GM18498 (cell line): ENCODE data around the gene TAX1BP1.
"Not testable (repeated sequence)": the region's sequence is repeated elsewhere in the genome, so short reads cannot be mapped to it uniquely, and the experiment has no call there.

Experiments
- ATAC-seq: cut with Tn5 transposase; IDR thresholded peaks from one replicate; pipeline ENCODE4 v1.9.1; 2021; ENCODE audit warnings: mild to moderate bottlenecking, moderate library complexity; ENCODE audit not compliant: unreplicated experiment

The TAX1BP1 gene

DNA sequence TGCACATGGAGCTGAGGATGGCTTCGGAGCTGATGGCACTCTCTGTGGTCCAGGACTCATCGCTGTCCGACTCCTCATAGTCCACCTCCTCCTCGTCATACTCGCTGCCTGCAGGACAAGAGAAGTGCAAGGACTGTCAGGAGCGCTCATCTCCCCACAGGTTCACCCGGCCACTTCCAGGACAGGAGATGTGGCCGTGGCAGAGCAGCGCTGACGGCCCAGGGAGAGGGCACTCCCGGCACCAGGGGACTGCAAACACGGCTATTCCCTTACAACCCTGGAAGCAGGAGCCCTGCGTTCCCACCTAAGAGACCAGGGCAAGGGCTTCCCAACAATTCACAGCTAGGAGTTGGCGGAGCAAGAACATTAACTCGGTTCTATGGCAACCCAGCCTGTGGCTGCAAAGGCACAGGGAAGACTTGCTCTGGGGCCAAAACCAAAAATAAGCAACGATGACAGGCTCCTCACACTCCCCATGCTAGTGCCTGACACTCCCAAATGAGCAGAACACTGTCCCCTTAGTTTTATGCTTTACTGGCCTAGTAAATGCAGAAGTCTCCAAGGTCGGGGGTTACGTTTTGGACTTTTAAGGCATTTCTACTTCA lies 100.9 kb downstream of the TAX1BP1 start:
- ATAC-seq = no peak

- ATAC-seq = no peak
Measured at GRCh38 chr7:27842094-27842692, 102.2 kb downstream of the TAX1BP1 start.

DNA sequence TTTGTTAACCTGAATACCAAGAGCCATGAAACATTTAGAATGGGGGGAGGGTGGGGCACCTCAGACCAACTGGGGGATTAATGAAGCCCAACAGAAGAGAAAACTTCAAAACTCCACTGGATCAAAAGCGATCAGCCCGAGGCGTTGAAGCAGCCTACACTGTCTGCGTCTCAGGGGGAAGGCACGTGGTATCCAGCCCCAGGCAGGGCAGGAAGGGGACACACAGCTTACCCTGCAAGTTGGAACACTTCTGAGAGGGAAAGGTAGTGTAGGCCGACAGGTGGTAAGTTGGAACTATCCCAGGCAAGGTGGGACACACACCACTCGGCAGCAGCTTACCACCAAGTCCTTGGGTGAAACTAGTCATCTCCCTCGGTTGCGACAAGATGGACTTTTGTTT lies 102.9 kb downstream of the TAX1BP1 start:
- no peak for ATAC-seq

- no peak for ATAC-seq
Measured at GRCh38 chr7:27843584-27844305, 103.8 kb downstream of the TAX1BP1 start.

DNA sequence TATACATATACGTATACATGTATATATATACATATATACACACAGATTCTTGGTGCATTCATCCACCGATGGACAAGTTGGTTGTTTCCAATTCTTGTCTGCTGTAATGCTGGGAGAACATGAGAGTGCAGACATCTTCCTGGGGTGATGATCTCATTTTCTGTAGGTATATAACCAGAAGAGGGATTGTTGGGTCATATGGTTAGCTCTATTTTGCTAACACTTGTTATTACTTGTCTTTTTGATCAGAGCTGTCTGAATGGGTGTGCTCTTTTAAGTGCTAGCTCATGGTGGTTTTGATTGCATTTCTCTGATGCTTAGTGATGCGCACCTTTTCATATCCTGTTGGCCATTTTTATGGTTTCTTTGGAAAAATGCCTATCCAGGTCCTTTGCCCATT lies 106.4 kb downstream of the TAX1BP1 start:
- ATAC-seq = no peak

- ATAC-seq = no peak
Measured at GRCh38 chr7:27850531-27850930, 110.6 kb downstream of the TAX1BP1 start.

DNA sequence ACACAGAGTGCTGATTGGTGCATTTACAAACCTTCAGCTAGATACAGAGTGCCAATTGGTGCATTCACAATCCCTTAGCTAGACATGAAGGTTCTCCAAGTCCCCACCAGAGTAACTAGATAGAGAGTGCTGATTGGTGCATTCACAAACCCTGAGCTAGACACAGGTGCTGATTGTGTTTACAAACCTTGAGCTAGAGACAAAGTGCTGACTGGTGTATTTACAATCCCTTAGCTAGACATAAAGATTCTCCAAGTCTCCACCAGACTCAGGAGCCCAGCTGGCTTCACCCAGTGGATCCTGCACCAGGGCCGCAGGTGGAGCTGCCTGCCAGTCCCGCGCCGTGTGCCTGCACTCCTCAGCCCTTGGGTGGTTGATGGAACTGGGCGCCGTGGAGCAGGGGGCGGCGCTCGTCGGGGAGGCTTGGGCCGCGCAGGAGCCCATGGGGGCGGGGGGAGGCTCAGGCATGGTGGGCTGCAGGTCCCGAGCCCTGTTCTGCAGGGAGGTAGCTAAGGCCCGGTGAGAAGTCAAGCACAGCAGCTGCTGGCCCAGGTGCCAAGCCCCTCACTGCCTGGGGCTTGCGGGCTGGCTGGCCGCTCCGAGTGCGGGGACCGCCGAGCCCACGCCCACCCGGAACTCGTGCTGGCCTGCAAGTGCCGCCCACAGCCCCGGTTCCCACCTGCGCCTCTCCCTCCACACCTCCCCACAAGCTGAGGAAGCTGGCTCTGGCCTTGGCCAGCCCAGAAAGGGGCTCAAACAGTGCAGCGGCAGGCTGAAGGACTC lies 116.9 kb downstream of the TAX1BP1 start:
- ATAC-seq = not testable (repeated sequence)

DNA sequence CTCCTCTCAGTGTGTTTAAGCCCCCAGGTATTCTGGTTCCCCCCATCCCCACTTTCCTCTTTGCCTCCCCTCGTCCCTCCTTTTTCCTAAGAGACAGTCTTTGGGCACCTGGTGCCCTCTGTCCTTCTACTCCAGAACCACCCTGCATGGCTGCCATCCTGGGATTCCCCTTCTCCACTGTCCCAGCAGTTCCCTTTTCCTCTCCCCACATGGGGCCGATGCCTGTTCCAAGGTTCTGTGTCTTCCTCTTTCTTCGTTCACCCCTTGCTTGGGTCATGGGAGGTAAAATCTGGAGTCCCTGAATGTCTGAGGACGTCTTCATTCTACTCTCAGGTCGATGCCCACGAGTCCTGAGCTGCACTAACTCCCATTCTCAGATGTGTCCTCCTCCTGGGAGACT lies 120.8 kb downstream of the TAX1BP1 start:
- ATAC-seq = no peak

GRCh38 chr7:27861747-27862146 lies 121.8 kb downstream of the TAX1BP1 start:
- no peak for ATAC-seq

GRCh38 chr7:27863880-27864279 lies 123.9 kb downstream of the TAX1BP1 start:
- no peak for ATAC-seq

- ATAC-seq = no peak
Measured at GRCh38 chr7:27866256-27866655, 126.3 kb downstream of the TAX1BP1 start.

GRCh38 chr7:27866828-27867672 lies 127.1 kb downstream of the TAX1BP1 start:
- no peak for ATAC-seq

- ATAC-seq = no peak
Measured at GRCh38 chr7:27868131-27868550, 128.2 kb downstream of the TAX1BP1 start.

GRCh38 chr7:27869056-27869455 lies 129.1 kb downstream of the TAX1BP1 start:
- ATAC-seq = no peak

GRCh38 chr7:27870595-27870994 lies 130.6 kb downstream of the TAX1BP1 start:
- ATAC-seq = no peak

DNA sequence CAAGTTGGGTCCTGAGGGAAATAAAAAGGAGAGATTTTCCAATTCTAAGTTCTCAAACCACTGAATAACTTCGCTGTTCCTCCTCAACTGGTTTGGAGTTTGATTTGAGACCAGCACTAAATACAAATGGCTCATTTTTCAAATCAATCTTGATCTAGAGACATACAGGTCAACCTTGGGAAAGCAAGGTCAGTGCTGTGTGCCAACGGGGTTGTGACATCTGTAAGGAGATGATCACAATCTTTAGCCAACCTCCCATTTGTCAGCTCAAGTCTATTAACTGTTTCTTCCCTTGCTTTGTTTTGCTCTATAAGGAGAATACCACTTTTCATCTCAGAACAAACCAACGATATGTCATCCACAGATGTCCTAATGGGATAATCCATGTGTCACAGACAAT lies 131.1 kb downstream of the TAX1BP1 start:
- no peak for ATAC-seq

- ATAC-seq = no peak
Measured at GRCh38 chr7:27871866-27872265, 131.9 kb downstream of the TAX1BP1 start.

GRCh38 chr7:27872356-27873275 lies 132.7 kb downstream of the TAX1BP1 start:
- ATAC-seq = no peak
